HG02973 (cell line): ENCODE measurements around the gene SLC19A3.
"Not testable (repeated sequence)": the region's sequence is repeated elsewhere in the genome, so short reads cannot be mapped to it uniquely, and the experiment has no call there.

ENCODE experiments used
- ATAC-seq: cut with Tn5 transposase; IDR thresholded peaks from one replicate; pipeline ENCODE4 v1.9.1; 2021; ENCODE audit warnings: moderate library complexity; ENCODE audit not compliant: unreplicated experiment

The SLC19A3 gene

GRCh38 chr2:227703961-227704360, 13.9 kb downstream of the SLC19A3 start:
- no peak for ATAC-seq

GRCh38 chr2:227703280-227703732, 14.5 kb downstream of the SLC19A3 start:
- ATAC-seq: no peak

- ATAC-seq: no peak
These were observed 16.3 kb downstream of the SLC19A3 start for GRCh38 chr2:227701556-227701955.

DNA sequence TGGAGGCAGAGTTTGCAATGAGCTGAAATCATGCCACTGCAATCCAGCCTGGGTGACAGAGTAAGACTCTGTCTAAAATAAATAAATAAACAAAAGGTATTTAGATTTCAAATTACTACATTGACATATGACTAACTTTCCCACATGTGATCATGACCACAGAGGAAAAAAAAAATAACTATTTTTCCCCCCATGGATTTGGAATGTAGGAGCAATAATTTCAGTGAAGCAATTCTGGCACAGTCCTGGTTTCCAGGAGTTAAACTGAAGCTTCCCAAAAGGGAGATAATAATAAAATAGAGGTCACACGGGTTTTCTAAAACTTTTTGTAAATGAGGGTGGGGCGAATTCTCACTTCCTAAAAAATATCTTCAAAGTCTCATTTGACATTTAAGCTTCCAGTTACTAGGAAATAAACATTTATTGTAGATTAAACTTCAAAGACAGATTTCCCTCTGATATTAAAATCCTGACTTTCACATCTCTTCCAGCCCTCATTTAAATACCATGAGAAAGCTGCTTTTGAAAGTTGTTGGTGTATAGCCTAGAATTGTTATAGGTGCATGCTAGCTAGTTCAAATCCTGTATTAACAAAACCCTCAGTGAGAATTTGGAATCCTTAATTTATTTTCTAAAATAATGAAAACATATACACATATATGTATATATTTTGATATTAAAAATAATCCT, 20.7 kb downstream of the SLC19A3 start:
- no peak for ATAC-seq

GRCh38 chr2:227687189-227687588, 30.6 kb downstream of the SLC19A3 start:
- ATAC-seq: no peak

DNA sequence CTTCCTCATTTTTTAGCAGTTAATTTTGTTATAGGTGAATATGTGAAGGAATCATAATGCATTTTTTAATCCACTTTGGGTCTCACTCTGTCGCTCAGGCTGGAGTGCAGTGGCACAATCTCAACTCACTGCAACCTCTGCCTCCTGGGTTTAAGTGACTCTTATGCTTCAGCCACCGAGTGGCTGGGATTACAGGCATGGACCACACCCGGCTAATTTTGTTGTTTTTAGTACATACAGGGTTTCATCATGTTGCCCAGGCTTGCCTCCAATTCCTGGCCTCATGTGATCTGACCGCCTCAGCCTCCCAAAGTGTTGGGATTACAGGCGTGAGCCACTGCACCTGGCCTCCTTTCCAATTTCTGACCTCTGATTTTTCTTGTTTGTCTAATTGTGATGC, 33.6 kb downstream of the SLC19A3 start:
- no peak for ATAC-seq

- ATAC-seq: no peak
These were observed 39.9 kb downstream of the SLC19A3 start for GRCh38 chr2:227677928-227678327.

- no peak for ATAC-seq
These were observed 43.3 kb downstream of the SLC19A3 start for GRCh38 chr2:227674485-227674884.

DNA sequence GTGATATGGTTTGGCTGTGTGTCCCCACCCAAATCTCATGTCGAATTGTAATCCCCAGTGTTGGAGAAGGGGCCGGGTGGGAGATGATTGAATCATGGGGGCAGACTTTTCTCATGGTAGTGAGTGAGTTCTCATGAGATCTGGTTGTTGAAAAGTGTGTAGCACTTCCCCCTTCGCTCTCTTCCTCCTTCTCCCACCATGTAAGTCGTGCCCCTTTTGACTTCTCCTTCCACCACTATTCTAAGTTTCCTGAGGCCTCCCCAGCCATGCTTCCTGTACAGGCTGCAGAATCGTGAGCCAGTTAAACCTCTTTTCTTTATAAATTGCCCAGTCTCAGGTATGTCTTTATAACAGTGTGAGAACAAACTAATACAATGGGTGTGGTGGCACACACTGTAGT, 44.2 kb downstream of the SLC19A3 start:
- ATAC-seq: not testable (repeated sequence)

- no peak for ATAC-seq
These were observed 46.5 kb downstream of the SLC19A3 start for GRCh38 chr2:227671170-227671905.

DNA sequence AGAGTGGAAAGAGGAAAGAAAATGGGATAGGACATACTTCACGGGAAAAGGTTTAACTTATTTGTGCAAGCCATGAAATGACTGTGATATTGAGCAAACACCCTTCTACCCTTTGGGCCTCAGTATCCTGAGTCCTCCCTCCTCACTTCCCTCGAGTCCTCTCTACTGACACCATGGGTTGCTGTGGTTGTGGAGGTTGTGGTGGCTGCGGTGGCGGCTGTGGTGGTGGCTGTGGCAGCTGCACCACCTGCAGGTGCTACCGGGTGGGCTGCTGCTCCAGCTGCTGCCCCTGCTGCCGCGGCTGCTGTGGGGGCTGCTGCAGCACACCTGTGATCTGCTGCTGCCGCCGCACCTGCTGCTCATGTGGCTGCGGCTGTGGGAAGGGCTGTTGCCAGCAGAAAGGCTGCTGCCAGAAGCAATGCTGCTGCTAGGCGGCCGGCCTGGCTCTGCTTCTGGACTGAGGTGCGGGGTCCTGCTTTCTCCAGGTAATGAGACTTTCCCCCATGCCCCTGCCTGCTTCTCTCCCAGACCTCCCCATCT, 51.1 kb downstream of the SLC19A3 start, which contains the start of gene SCYGR5:
Gene SCYGR5 (plus strand): TSS at position 174 of the 540 bp plus-strand sequence. CDS start 0 bp downstream, at position 174.
- not testable (repeated sequence) for ATAC-seq

GRCh38 chr2:227665189-227665940, 52.5 kb downstream of the SLC19A3 start:
- ATAC-seq: no peak

GRCh38 chr2:227661827-227662226, 56.0 kb downstream of the SLC19A3 start:
- ATAC-seq: no peak

DNA sequence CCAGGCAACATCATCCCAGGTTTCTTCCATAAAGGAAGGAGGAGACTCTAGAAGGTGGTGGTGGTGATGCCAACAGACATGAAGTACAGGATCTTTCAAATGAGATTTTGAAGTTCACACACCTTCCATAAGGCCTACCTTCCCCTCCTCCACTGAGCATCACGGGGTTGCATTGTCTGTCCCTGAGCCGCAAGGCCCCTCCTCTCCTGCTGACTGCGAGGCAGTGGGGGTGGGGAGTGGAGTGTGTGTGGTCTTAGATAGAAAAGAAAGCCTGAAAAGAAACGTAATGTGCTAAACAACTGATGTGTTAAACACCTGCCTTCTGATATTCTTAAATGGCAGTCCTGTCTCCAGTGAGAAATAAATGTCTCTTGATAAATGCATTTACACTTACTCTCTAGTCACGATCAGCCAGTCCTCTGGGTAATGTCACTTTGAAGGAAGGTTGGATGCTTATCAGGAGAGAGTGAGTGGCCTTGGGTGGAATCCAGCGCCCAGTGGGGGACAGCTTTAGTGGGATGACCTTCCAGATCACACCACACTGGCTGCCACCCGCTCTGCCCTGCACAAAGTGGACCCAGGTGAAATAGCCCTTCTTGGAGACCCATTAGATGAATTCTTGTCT, 56.7 kb downstream of the SLC19A3 start:
- no peak for ATAC-seq

GRCh38 chr2:227657199-227657845, 60.5 kb downstream of the SLC19A3 start:
- no peak for ATAC-seq

GRCh38 chr2:227655454-227655853, 62.4 kb downstream of the SLC19A3 start:
- ATAC-seq: no peak

- no peak for ATAC-seq
These were observed 63.4 kb downstream of the SLC19A3 start for GRCh38 chr2:227654426-227654825.

- ATAC-seq: no peak
These were observed 64.4 kb downstream of the SLC19A3 start for GRCh38 chr2:227653419-227653818.

DNA sequence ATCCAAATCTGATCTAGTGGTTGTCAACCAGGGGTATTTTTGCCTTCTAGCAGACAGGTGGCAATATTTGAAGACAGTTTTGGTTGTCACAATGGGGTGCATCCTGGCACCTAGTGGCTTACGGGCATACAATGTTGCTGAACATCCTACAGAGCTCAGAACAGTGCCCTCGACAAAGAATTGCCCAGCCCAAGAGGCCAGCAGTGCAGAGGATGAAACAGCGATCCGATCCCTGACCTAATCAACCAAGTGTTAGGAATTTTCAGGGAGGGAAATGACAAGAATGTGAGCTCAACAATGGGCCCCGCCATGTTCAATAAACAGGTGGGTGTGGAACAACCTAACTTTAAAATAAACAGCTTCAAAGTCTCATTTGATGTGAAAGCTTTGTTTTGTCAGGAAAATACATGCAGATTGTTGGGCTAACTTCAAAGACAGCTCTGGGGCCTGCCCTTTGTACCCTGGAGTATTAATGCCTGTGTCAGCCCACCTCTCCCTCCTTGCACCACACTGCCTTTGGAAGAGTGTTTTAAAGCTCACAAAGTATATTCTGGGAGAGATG, 73.8 kb downstream of the SLC19A3 start:
- no peak for ATAC-seq

GRCh38 chr2:227642656-227643055, 75.2 kb downstream of the SLC19A3 start:
- ATAC-seq: no peak
